ENCODE data around the gene STK24.

- TF ChIP-seq TEAD4 (IDR thresholded peaks at IDR 0.05), result no peak
- no peak for TF ChIP-seq CEBPB (IDR thresholded peaks at IDR 0.05)
- no peak for TF ChIP-seq TAF1 (IDR thresholded peaks at IDR 0.05; ENCODE audit: low read depth)
- TF ChIP-seq, protein P1, sequence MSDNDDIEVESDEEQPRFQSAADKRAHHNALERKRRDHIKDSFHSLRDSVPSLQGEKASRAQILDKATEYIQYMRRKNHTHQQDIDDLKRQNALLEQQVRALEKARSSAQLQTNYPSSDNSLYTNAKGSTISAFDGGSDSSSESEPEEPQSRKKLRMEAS (IDR thresholded peaks at IDR 0.05), result no peak
- no peak for TF ChIP-seq EGR1 (IDR thresholded peaks at IDR 0.05)
- TF ChIP-seq YY1 (IDR thresholded peaks at IDR 0.05; ENCODE audit: low read depth), result no peak
Measured at GRCh38 chr13:98496479-98496791, 80.5 kb downstream of the STK24 start.
